ENCODE results near the gene IFT88.

Gene IFT88, protein sequence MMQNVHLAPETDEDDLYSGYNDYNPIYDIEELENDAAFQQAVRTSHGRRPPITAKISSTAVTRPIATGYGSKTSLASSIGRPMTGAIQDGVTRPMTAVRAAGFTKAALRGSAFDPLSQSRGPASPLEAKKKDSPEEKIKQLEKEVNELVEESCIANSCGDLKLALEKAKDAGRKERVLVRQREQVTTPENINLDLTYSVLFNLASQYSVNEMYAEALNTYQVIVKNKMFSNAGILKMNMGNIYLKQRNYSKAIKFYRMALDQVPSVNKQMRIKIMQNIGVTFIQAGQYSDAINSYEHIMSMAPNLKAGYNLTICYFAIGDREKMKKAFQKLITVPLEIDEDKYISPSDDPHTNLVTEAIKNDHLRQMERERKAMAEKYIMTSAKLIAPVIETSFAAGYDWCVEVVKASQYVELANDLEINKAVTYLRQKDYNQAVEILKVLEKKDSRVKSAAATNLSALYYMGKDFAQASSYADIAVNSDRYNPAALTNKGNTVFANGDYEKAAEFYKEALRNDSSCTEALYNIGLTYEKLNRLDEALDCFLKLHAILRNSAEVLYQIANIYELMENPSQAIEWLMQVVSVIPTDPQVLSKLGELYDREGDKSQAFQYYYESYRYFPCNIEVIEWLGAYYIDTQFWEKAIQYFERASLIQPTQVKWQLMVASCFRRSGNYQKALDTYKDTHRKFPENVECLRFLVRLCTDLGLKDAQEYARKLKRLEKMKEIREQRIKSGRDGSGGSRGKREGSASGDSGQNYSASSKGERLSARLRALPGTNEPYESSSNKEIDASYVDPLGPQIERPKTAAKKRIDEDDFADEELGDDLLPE

DNA sequence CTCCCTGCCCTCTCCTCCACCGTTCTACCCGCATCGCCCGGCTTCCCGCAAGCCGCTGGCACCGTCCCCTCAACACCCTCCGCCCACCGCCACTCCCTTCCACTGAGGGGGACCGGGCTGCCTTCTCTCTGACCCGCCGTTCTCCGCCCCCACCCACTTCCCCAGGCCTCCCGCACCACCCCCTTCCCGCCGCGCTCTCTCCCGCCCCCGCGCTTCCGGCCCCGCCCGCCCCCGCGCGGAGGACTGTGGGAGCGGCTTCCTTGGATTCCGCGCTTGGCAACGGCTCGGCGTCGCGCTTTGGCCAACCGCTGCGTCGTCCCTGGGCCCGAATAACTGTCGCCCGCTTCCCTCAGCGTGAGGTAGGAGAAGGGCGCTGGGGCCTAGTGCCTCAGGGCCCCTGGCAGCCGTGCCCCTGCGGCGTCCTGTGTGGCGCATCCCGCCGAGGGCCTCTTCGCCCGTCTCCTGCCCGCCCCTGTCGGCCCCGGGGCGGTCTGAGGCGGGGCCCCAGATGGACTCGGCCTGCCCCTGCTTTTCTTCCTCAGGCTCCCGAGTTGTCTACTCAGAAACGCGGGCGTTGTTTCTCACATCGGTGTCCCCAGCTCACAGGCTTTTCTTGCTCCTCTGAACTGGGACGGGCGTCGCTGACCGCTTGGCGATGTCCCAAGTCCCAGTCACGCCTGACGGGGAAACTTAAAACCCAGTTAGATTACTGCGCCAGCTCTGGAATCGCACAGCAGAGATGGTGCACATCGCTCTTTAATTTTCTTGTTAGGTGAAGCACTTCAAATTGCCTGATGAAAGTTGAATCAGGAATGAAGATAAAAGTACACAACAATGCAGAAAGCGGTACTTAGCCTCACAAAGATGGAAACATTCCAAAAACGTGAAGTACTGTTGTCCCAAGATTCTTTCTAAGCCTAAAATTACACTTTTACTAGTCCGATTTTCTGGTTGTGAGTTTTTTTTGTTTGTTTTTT is at the start of gene IFT88:
TSS of gene IFT88 (plus strand) at position 260 of the 977 bp plus-strand sequence. CDS start 7,229 bp downstream, outside the sequence.
- TF ChIP-seq, protein P1, sequence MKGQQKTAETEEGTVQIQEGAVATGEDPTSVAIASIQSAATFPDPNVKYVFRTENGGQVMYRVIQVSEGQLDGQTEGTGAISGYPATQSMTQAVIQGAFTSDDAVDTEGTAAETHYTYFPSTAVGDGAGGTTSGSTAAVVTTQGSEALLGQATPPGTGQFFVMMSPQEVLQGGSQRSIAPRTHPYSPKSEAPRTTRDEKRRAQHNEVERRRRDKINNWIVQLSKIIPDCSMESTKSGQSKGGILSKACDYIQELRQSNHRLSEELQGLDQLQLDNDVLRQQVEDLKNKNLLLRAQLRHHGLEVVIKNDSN (IDR thresholded peaks at IDR 0.05), result no peak
- TF ChIP-seq FOXM1 (IDR thresholded peaks at IDR 0.05; ENCODE audit: borderline replicate concordance, low read depth) (no peak), YY1 (IDR thresholded peaks at IDR 0.05; ENCODE audit: low read depth) (peak; percentile 31; the same call in 1 of the 2 replicates), ZBTB7A (IDR thresholded peaks at IDR 0.05; ENCODE audit: low read depth) (peak; percentile 79; the same call in 1 of the 2 replicates), EP300 (IDR thresholded peaks at IDR 0.05; ENCODE audit: borderline replicate concordance) (no peak; the same call in 1 of the 2 replicates), CEBPB (IDR thresholded peaks at IDR 0.05) (no peak), NFIC (IDR thresholded peaks at IDR 0.05) (peak; percentile 75), REST (IDR thresholded peaks at IDR 0.05; ENCODE audit: low read depth) (no peak), TAF1 (IDR thresholded peaks at IDR 0.05; ENCODE audit: low read depth) (peak; percentile 74), RAD21 (IDR thresholded peaks at IDR 0.05; ENCODE audit: low read depth) (no peak), TCF12 (IDR thresholded peaks at IDR 0.05; ENCODE audit: low read depth) (peak; percentile 41; the same call in 1 of the 2 replicates), TEAD4 (IDR thresholded peaks at IDR 0.05) (peak; percentile 24; the same call in 1 of the 2 replicates), CREB1 (IDR thresholded peaks at IDR 0.05; ENCODE audit: low read depth) (no peak), MAX (IDR thresholded peaks at IDR 0.05) (peak; percentile 83), EGR1 (IDR thresholded peaks at IDR 0.05) (peak; percentile 88)

DNA sequence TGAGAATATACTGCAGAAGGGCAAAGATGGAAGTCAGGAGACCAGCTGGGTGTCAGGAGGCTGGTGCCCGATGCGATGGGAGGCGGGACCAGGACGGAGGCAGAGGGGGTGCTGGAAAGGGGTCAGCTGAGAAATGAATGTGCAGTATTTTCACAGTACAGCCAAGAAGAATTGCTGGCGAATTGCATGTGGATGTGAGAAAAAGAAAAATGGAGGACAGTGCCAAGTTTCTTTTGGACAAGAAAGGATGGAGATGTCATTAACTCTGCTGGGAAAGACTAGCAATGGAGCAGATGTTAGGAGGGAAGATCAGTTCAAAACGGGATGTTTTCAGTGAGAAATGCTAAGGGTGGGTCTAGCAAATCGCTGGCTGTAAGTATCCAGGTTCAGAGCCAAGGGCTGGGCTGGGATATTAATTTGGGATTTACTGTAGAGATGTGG is 48.3 kb upstream of the IFT88 start:
- TF ChIP-seq NFIC (IDR thresholded peaks at IDR 0.05) (no peak), EGR1 (IDR thresholded peaks at IDR 0.05) (no peak), TCF12 (IDR thresholded peaks at IDR 0.05; ENCODE audit: low read depth) (no peak), ZBTB7A (IDR thresholded peaks at IDR 0.05; ENCODE audit: low read depth) (no peak), EP300 (IDR thresholded peaks at IDR 0.05; ENCODE audit: borderline replicate concordance) (no peak), CREB1 (IDR thresholded peaks at IDR 0.05; ENCODE audit: low read depth) (no peak), MAX (IDR thresholded peaks at IDR 0.05) (no peak), FOXM1 (IDR thresholded peaks at IDR 0.05; ENCODE audit: borderline replicate concordance, low read depth) (no peak), YY1 (IDR thresholded peaks at IDR 0.05; ENCODE audit: low read depth) (no peak), TEAD4 (IDR thresholded peaks at IDR 0.05) (no peak), CEBPB (IDR thresholded peaks at IDR 0.05) (no peak), RAD21 (IDR thresholded peaks at IDR 0.05; ENCODE audit: low read depth) (no peak), TAF1 (IDR thresholded peaks at IDR 0.05; ENCODE audit: low read depth) (no peak), REST (IDR thresholded peaks at IDR 0.05; ENCODE audit: low read depth) (no peak)
- TF ChIP-seq, protein P1 (IDR thresholded peaks at IDR 0.05), result no peak

GRCh38 chr13:20519875-20520274 is 47.1 kb upstream of the IFT88 start:
- TF ChIP-seq MAX (IDR thresholded peaks at IDR 0.05), result no peak
- TF ChIP-seq RAD21 (IDR thresholded peaks at IDR 0.05; ENCODE audit: low read depth), result no peak
- TF ChIP-seq TCF12 (IDR thresholded peaks at IDR 0.05; ENCODE audit: low read depth), result no peak
- TF ChIP-seq TAF1 (IDR thresholded peaks at IDR 0.05; ENCODE audit: low read depth), result no peak
- TF ChIP-seq EP300 (IDR thresholded peaks at IDR 0.05; ENCODE audit: borderline replicate concordance), result no peak
- no peak for TF ChIP-seq ZBTB7A (IDR thresholded peaks at IDR 0.05; ENCODE audit: low read depth)
- no peak for TF ChIP-seq EGR1 (IDR thresholded peaks at IDR 0.05)
- TF ChIP-seq CREB1 (IDR thresholded peaks at IDR 0.05; ENCODE audit: low read depth), result no peak
- no peak for TF ChIP-seq TEAD4 (IDR thresholded peaks at IDR 0.05)
- TF ChIP-seq YY1 (IDR thresholded peaks at IDR 0.05; ENCODE audit: low read depth), result no peak
- no peak for TF ChIP-seq REST (IDR thresholded peaks at IDR 0.05; ENCODE audit: low read depth)
- TF ChIP-seq CEBPB (IDR thresholded peaks at IDR 0.05), result no peak
- TF ChIP-seq, protein P1 (IDR thresholded peaks at IDR 0.05), result no peak
- TF ChIP-seq FOXM1 (IDR thresholded peaks at IDR 0.05; ENCODE audit: borderline replicate concordance, low read depth), result no peak
- TF ChIP-seq NFIC (IDR thresholded peaks at IDR 0.05), result no peak

Data from Ishikawa (cell line).